Heart left ventricle (tissue), 11 donors: ENCODE data around the gene SKOR1. TPM values are rescaled to one million over a fixed set of nuclear protein-coding genes. Genes with fewer than 3 reads are reported as not detected.

Experiments used
- polyA plus RNA-seq, 2 donors: library from polyadenylated mRNA; stranded (reverse); fragments of 200-250 nt; gene quantifications; one replicate each; pipeline ENCODE4 v1.2.3, GENCODE V29; 2013
- total RNA-seq, 9 donors: library from RNA; depleted of rRNA in 2 of 9; stranded (reverse); fragments of >200 nt in 2 of 9; fragmentation: NEBNext Ultra II Directional in 3 of 9; extraction: Animal tissue kit (Norgen Biotek cat#: 25700) in 3 of 9; gene quantifications; one replicate each; pipeline versions ENCODE4 v1.1.0 to v1.2.4, GENCODE V29; 2016 to 2023
- donor health status: ischemic (EF 13 %, LVEDD 7.1; RV severe dilation, severe dysfunction).
- donor health status: healthy with polysubstance abuse.
- donor health status: DM: no; HTN: yes; CAD: no.
- donor health status: DM: no; HTN: no; CAD: no.
- donor health status: ischemic (EF 25% LVEDD 5.7; RV mildly dilated, moderate dysfunction).
- donor health status: healthy.
- donor health status: DM: yes; HTN: yes; CAD: no.
- donor health status: PGD.
- donor health status: nonischemic (EF 23%, LVEDD 6.1; RV moderate dilation, normal function).

Gene SKOR1
- total and polyA plus RNA-seq, 11 donors: 0.07 to 0.27 (median 0.19) TPM; not detected in 2

Other genes with a start within 250 kb of the SKOR1 start
- gene RNU6-1, start 14.5 kb downstream of the SKOR1 start, total RNA-seq: not detected
- gene RNU6-1, start 14.5 kb downstream of the SKOR1 start, polyA plus RNA-seq: not detected
- 10 to 100 TPM; 28.7 to 37.8 (median 30.1) TPM for gene PIAS1, start 228.8 kb downstream of the SKOR1 start, total RNA-seq
- 10 to 100 TPM in 1 of 2 donors, 1 to 10 TPM in 1; 6.2 to 11.2 TPM for gene PIAS1, start 228.8 kb downstream of the SKOR1 start, polyA plus RNA-seq